Measurements from ENCODE around the gene ITPKB.

DNA sequence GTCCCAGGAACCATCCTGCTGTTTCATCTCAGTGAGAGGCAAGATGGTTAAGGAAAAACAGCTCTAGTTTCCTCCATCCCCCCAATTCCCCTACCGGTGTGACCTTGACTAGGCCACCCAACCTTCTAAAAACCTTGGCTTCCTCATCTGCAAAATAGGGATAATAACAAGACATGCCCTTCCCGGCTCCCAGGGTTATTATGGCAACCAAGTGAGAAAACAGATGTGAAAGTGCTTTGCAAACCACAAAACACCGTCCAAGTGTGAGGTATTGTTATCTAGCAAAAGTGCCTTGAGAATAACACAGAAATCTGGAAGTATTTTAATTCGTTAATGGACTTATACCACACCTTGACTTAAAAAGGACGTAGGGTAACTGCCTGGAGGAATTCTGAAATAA is 62.7 kb downstream of the ITPKB start:
- TF ChIP-seq, protein P1, sequence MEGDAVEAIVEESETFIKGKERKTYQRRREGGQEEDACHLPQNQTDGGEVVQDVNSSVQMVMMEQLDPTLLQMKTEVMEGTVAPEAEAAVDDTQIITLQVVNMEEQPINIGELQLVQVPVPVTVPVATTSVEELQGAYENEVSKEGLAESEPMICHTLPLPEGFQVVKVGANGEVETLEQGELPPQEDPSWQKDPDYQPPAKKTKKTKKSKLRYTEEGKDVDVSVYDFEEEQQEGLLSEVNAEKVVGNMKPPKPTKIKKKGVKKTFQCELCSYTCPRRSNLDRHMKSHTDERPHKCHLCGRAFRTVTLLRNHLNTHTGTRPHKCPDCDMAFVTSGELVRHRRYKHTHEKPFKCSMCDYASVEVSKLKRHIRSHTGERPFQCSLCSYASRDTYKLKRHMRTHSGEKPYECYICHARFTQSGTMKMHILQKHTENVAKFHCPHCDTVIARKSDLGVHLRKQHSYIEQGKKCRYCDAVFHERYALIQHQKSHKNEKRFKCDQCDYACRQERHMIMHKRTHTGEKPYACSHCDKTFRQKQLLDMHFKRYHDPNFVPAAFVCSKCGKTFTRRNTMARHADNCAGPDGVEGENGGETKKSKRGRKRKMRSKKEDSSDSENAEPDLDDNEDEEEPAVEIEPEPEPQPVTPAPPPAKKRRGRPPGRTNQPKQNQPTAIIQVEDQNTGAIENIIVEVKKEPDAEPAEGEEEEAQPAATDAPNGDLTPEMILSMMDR (IDR thresholded peaks at IDR 0.05; ENCODE audit: low read length): no peak
- no peak for TF ChIP-seq EZH2 (optimal IDR thresholded peaks at IDR 0.05; ENCODE audit: low read depth, low read length)
- TF ChIP-seq EZH2phosphoT487 (IDR thresholded peaks at IDR 0.05; ENCODE audit: low read length): no peak

All from MM.1S (cell line).